Stimulated activated CD8-positive, alpha-beta memory T cell treated with anti-CD3 and anti-CD28 coated beads, Interleukin-4, amount 100 ng/mL, for 48 hours (primary cell): ENCODE results near the gene SMIM21.

ENCODE experiments used
- DNase-seq: peaks from one replicate; pipeline ENCODE4 v3.0.0-alpha.2; 2020

Gene SMIM21

GRCh38 chr18:75427603-75428002, at the start of gene SMIM21:
SMIM21 (minus strand) TSS chr18:75427703; CDS start chr18:75427563, 140 bp downstream.
- no peak for DNase-seq

GRCh38 chr18:75475228-75475627, 47.7 kb upstream of the SMIM21 start:
- no peak for DNase-seq

- no peak for DNase-seq
Observed at GRCh38 chr18:75474332-75474731, 46.8 kb upstream of the SMIM21 start.

GRCh38 chr18:75473316-75473715, 45.8 kb upstream of the SMIM21 start:
- no peak for DNase-seq

GRCh38 chr18:75472906-75473305, 45.4 kb upstream of the SMIM21 start:
- no peak for DNase-seq

GRCh38 chr18:75472396-75472795, 44.9 kb upstream of the SMIM21 start:
- no peak for DNase-seq

- DNase-seq: no peak
Observed at GRCh38 chr18:75471850-75472249, 44.3 kb upstream of the SMIM21 start.

GRCh38 chr18:75467851-75468250, 40.3 kb upstream of the SMIM21 start:
- no peak for DNase-seq

- DNase-seq: no peak
Observed at GRCh38 chr18:75467281-75467795, 39.8 kb upstream of the SMIM21 start.

- DNase-seq: no peak
Observed at GRCh38 chr18:75464356-75464755, 36.9 kb upstream of the SMIM21 start.

GRCh38 chr18:75462178-75462832, 34.8 kb upstream of the SMIM21 start:
- DNase-seq: no peak

- peak; percentile 32 for DNase-seq
Observed at GRCh38 chr18:75456199-75456631, 28.7 kb upstream of the SMIM21 start.

GRCh38 chr18:75455249-75456198, 28.0 kb upstream of the SMIM21 start:
- DNase-seq: peak; percentile 25

- no peak for DNase-seq
Observed at GRCh38 chr18:75454022-75454795, 26.7 kb upstream of the SMIM21 start.

- no peak for DNase-seq
Observed at GRCh38 chr18:75450906-75451305, 23.4 kb upstream of the SMIM21 start.

GRCh38 chr18:75441896-75442295, 14.4 kb upstream of the SMIM21 start:
- DNase-seq: no peak

- no peak for DNase-seq
Observed at GRCh38 chr18:75439348-75439747, 11.8 kb upstream of the SMIM21 start.

- DNase-seq: no peak
Observed at GRCh38 chr18:75438891-75439290, 11.4 kb upstream of the SMIM21 start.

- no peak for DNase-seq
Observed at GRCh38 chr18:75437979-75438378, 10.5 kb upstream of the SMIM21 start.

- DNase-seq: no peak
Observed at GRCh38 chr18:75433098-75433497, 5.6 kb upstream of the SMIM21 start.

- DNase-seq: no peak
Observed at GRCh38 chr18:75429975-75430374, 2.5 kb upstream of the SMIM21 start.

- no peak for DNase-seq
Observed at GRCh38 chr18:75428490-75428889, 987 bp upstream of the SMIM21 start.

- DNase-seq: no peak
Observed at GRCh38 chr18:75422341-75422910, 5.1 kb downstream of the SMIM21 start.
